Measurements from ENCODE around the gene SPRY4. TPM values are rescaled to one million over a fixed set of nuclear protein-coding genes. Genes with fewer than 3 reads are reported as not detected.

The SPRY4 gene
- total and polyA plus RNA-seq, 2 of the 13 experiments (the other 11 are each of a cell fraction or from before 2014, with no cell fraction given) = 8.9 to 17.8 TPM

DNA sequence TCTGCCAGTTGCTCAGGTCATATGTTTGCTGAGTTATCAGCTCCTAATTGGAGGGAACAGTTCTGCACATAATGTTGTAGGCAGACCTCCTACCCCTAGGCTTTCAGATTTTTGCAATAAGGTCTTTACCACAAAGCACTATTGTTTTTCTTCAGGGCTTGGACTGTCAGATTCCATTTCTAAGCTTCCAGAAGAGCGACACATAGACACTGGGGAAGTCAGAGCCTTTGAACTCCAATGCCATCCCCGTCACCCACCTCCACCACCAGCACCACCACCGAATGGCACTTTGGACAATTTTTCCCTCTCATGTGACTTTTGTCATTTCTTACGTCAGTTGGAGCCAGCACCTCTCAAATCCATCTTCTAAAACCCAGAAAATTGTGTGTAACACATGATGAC is 28.3 kb upstream of the SPRY4 start (continued):
- no peak for TF ChIP-seq NFE2L1 (CRISPR knock-in tag; IDR thresholded peaks at IDR 0.05; ENCODE audit: borderline replicate concordance)
- TF ChIP-seq RAD21 (CRISPR knock-in tag; IDR thresholded peaks at IDR 0.05) = no peak; the same call in 1 of the 2 replicates
- TF ChIP-seq DPF2 (CRISPR knock-in tag; IDR thresholded peaks at IDR 0.05; ENCODE audit: borderline replicate concordance, low read depth) = 0 out of 2 replicates have a peak, but pooled peaks have one; percentile 15
- TF ChIP-seq, protein P1, sequence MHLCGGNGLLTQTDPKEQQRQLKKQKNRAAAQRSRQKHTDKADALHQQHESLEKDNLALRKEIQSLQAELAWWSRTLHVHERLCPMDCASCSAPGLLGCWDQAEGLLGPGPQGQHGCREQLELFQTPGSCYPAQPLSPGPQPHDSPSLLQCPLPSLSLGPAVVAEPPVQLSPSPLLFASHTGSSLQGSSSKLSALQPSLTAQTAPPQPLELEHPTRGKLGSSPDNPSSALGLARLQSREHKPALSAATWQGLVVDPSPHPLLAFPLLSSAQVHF (CRISPR knock-in tag; IDR thresholded peaks at IDR 0.05) = no peak
- no peak for TF ChIP-seq SATB2 (CRISPR knock-in tag; IDR thresholded peaks at IDR 0.05)
- TF ChIP-seq ZNF350 (CRISPR knock-in tag; IDR thresholded peaks at IDR 0.05; ENCODE audit: borderline replicate concordance, low read depth) = no peak
- TF ChIP-seq ZNF569 (CRISPR knock-in tag; IDR thresholded peaks at IDR 0.05; ENCODE audit: borderline replicate concordance) = no peak
- TF ChIP-seq ZNF317 (CRISPR knock-in tag; IDR thresholded peaks at IDR 0.05) = no peak
- TF ChIP-seq ZSCAN29 (CRISPR knock-in tag; conservative IDR thresholded peaks at IDR 0.05) = 0 out of 2 replicates have a peak, but pooled peaks have one; percentile 48
- no peak for TF ChIP-seq PHF8 (CRISPR knock-in tag; IDR thresholded peaks at IDR 0.05)
- TF ChIP-seq, protein P2, sequence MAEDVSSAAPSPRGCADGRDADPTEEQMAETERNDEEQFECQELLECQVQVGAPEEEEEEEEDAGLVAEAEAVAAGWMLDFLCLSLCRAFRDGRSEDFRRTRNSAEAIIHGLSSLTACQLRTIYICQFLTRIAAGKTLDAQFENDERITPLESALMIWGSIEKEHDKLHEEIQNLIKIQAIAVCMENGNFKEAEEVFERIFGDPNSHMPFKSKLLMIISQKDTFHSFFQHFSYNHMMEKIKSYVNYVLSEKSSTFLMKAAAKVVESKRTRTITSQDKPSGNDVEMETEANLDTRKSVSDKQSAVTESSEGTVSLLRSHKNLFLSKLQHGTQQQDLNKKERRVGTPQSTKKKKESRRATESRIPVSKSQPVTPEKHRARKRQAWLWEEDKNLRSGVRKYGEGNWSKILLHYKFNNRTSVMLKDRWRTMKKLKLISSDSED (CRISPR knock-in tag; IDR thresholded peaks at IDR 0.05) = no peak
- TF ChIP-seq ZNF501 (CRISPR knock-in tag; IDR thresholded peaks at IDR 0.05) = no peak
- TF ChIP-seq RFX1 (IDR thresholded peaks at IDR 0.05) = no peak
- no peak for TF ChIP-seq CBX5 (CRISPR knock-in tag; IDR thresholded peaks at IDR 0.05; ENCODE audit: borderline replicate concordance)
- TF ChIP-seq ZNF703 (CRISPR knock-in tag; IDR thresholded peaks at IDR 0.05; ENCODE audit: borderline replicate concordance) = no peak
- TF ChIP-seq SIX1 (CRISPR knock-in tag; IDR thresholded peaks at IDR 0.05; ENCODE audit: borderline replicate concordance) = no peak
- TF ChIP-seq, protein P3, sequence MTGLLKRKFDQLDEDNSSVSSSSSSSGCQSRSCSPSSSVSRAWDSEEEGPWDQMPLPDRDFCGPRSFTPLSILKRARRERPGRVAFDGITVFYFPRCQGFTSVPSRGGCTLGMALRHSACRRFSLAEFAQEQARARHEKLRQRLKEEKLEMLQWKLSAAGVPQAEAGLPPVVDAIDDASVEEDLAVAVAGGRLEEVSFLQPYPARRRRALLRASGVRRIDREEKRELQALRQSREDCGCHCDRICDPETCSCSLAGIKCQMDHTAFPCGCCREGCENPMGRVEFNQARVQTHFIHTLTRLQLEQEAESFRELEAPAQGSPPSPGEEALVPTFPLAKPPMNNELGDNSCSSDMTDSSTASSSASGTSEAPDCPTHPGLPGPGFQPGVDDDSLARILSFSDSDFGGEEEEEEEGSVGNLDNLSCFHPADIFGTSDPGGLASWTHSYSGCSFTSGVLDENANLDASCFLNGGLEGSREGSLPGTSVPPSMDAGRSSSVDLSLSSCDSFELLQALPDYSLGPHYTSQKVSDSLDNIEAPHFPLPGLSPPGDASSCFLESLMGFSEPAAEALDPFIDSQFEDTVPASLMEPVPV (CRISPR knock-in tag; IDR thresholded peaks at IDR 0.05) = no peak
- TF ChIP-seq MLLT10 (CRISPR knock-in tag; IDR thresholded peaks at IDR 0.05) = no peak
- TF ChIP-seq ZFX (CRISPR knock-in tag; IDR thresholded peaks at IDR 0.05; ENCODE audit: low read depth) = no peak
- TF ChIP-seq GPN1 (CRISPR knock-in tag; IDR thresholded peaks at IDR 0.05; ENCODE audit: borderline replicate concordance) = no peak
- TF ChIP-seq POLR2AphosphoS5 (IDR thresholded peaks at IDR 0.05; ENCODE audit: low read depth, low read length) = peak; percentile 29; the same call in 1 of the 2 replicates
- no peak for TF ChIP-seq ZNF33B (CRISPR knock-in tag; IDR thresholded peaks at IDR 0.05)
- TF ChIP-seq ZNF776 (CRISPR knock-in tag; IDR thresholded peaks at IDR 0.05) = no peak
- TF ChIP-seq NR2F6 (IDR thresholded peaks at IDR 0.05) = no peak
- TF ChIP-seq NR2F6 (CRISPR knock-in tag; IDR thresholded peaks at IDR 0.05) = peak; percentile 62
- TF ChIP-seq YEATS2 (CRISPR knock-in tag; IDR thresholded peaks at IDR 0.05; ENCODE audit: borderline replicate concordance) = no peak
- TF ChIP-seq, protein P4, sequence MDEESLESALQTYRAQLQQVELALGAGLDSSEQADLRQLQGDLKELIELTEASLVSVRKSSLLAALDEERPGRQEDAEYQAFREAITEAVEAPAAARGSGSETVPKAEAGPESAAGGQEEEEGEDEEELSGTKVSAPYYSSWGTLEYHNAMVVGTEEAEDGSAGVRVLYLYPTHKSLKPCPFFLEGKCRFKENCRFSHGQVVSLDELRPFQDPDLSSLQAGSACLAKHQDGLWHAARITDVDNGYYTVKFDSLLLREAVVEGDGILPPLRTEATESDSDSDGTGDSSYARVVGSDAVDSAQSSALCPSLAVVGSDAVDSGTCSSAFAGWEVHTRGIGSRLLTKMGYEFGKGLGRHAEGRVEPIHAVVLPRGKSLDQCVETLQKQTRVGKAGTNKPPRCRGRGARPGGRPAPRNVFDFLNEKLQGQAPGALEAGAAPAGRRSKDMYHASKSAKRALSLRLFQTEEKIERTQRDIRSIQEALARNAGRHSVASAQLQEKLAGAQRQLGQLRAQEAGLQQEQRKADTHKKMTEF (CRISPR knock-in tag; IDR thresholded peaks at IDR 0.05) = peak; percentile 48

All from HepG2 (cell line).